ENCODE results near the gene TUT7.
A peak's percentile ranks its signal among the peaks of the same experiment; 100 is the strongest.
"Not testable (repeated sequence)": the region's sequence is repeated elsewhere in the genome, so short reads cannot be mapped to it uniquely, and the experiment has no call there.

The TUT7 gene, protein sequence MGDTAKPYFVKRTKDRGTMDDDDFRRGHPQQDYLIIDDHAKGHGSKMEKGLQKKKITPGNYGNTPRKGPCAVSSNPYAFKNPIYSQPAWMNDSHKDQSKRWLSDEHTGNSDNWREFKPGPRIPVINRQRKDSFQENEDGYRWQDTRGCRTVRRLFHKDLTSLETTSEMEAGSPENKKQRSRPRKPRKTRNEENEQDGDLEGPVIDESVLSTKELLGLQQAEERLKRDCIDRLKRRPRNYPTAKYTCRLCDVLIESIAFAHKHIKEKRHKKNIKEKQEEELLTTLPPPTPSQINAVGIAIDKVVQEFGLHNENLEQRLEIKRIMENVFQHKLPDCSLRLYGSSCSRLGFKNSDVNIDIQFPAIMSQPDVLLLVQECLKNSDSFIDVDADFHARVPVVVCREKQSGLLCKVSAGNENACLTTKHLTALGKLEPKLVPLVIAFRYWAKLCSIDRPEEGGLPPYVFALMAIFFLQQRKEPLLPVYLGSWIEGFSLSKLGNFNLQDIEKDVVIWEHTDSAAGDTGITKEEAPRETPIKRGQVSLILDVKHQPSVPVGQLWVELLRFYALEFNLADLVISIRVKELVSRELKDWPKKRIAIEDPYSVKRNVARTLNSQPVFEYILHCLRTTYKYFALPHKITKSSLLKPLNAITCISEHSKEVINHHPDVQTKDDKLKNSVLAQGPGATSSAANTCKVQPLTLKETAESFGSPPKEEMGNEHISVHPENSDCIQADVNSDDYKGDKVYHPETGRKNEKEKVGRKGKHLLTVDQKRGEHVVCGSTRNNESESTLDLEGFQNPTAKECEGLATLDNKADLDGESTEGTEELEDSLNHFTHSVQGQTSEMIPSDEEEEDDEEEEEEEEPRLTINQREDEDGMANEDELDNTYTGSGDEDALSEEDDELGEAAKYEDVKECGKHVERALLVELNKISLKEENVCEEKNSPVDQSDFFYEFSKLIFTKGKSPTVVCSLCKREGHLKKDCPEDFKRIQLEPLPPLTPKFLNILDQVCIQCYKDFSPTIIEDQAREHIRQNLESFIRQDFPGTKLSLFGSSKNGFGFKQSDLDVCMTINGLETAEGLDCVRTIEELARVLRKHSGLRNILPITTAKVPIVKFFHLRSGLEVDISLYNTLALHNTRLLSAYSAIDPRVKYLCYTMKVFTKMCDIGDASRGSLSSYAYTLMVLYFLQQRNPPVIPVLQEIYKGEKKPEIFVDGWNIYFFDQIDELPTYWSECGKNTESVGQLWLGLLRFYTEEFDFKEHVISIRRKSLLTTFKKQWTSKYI (N-terminal part only)

DNA sequence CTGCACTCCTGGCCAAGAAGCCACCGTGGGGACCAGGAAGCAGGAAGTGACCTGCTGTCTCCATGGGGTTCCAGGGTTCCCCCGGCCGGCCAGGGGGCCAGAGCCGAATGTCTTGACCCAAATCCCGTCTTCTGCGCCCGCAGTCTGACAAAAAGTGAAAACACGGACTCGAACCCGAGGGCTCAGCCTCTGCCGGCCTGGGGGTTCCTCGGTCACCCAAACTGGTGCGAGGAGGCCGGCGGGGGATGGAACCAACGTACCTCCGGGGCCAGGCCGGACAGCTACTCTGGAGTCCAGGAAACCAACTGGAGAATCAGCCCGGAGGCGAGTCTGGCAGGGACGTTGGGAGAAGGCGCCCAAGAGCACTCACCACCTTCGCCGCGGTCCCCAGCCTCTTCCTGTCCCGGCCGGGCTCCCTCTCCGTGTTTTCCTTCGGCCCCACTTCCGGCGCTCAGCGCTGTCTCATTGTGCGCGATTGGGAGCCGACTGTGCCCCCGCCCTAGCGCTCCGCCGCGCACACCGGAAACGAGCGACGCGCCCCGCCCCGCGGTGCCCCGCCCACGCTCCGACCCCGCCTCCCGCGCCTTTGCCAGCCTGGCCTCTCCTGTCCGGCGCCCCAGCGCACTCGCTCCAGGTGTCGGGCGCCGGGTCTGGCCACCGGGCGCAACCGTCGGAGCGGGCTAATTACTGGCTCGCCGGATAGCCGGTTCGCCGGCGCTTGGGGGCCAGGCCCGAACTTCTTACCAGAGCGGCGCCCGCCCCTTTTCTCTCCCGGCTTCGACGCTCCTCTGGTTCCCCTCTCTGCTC lies at the start of gene TUT7:
TUT7 (minus strand) TSS at position 400 of the 807 bp plus-strand sequence. CDS start 1,211 bp downstream, outside the sequence.
- peak; percentile 91 for DNase-seq

DNA sequence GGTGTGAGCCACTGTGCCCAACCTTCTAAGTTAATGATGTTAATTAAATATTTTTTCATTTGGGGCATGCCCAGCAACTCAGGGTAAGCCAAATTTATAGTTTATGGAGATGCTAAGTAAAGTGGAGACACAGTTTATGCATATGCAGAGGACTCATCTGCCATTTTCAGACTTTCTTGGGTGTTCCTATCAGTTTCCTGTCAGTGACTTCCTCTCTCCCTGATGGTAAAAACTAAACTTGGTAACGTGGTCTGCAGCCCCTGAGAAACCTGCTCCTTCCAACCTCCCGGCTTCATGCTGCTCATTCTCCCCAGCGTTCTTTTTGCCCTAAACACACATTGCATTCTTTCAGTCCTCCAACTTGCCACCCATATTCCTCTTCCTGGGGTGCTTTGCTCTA lies 48.4 kb upstream of the TUT7 start:
- DNase-seq: no peak

DNA sequence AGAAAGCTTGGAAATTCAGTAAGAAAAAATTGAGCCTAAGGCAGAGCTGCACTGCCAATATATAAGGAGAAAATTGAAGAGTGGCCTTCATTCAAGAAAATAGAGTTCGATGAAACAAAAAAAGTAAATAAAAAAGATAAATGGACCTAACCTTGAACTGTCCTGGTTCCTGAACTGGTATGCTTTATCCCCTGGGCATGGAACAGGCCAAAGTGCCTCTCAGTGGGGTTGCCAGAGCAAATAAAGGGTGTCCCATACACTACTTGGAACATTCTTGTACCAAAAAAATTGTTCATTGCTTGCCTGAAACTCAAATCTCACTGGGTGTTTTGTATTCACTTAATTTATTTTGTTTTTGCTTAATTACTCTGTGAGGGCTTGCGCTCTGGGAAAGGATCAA lies 42.2 kb upstream of the TUT7 start:
- DNase-seq: no peak

DNA sequence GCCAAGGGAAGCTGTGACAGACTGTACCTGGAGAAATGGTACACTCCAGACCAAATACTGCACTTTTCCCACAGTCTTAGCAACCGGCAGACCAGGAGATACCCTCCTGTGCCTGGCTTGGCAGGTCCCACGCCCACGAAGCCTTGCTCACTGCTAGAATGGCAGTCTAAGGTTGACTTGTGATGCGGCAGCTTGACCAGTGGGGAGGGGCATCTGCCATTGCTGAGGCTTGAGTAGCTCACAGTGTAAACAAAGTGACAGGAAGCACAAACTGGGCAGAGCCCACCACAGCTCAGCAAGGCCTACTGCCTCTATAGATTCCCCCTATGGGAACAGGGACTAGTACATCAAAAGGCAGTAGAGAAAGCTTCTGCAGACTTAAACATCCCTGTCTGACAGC lies 36.0 kb upstream of the TUT7 start:
- DNase-seq: not testable (repeated sequence)

DNA sequence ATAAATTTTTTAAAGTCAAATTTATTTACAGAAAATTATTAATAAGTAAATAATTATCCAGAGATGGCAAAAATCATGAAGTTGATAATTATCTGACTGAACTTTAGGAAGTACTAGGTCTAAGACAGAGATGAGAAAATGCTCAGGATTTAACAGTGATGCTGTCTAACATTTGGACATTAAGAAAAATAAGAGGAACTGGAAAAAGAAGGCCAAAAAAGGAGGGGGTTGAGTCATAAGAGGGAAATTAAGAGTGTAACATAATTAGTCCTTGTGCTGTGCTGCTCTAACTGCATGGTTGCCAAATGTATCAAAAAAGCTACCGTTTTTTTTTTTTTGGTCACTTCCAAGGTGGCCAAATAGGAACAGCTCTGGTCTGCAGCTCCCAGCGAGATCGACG lies 35.4 kb upstream of the TUT7 start:
- no peak for DNase-seq

DNA sequence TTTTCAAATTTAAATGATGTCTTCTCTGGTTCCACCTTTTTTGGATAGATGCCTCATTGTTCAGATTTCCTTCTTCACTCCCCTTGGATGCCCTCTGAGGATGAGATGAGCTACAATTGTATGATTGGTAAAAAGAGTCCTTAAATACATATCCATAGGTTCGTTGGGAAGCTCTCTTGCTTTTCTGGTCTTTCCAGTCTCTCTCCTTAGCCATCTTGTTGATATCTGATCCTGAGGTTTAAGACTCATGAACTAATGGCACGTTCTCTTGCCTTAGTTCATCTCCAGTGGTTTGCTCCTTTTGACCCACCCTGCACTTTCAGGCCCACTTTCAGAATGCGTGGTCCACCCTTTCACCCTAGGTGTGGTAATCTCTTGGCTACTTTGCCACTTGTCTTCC lies 33.2 kb upstream of the TUT7 start:
- DNase-seq: no peak

DNA sequence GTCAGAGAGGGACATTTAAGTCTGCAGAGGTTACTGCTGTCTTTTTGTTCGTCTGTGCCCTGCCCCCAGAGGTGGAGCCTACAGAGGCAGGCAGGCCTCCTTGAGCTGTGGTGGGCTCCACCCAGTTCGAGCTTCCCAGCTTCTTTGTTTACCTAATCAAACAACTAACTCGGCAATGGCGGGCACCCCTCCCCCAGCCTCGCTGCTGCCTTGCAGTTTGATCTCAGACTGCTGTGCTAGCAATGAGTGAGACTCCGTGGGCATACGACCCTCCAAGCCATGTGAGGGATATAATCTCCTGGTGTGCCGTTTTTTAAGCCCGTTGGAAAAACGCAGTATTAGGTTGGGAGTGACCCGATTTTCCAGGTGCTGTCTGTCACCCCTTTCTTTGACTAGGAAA lies 28.8 kb upstream of the TUT7 start:
- not testable (repeated sequence) for DNase-seq

DNA sequence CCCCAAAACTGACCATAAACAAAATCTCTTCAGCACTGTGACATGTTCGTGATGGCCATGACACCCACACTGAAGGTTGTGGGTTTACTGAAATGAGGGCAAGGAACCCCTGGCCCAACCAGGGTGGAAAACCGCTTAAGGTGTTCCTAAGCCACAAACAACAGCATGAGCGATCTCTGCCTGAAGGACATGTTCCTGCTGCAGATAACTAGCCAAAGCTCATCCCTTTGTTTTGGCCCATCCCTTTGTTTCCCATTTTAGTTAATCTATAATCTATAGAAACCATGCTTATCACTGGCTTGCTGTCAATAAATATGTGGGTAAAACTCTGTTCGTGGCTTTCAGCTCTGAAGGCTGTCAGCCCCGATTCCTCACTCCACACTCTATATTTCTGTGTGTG lies 21.8 kb upstream of the TUT7 start:
- no peak for DNase-seq

DNA sequence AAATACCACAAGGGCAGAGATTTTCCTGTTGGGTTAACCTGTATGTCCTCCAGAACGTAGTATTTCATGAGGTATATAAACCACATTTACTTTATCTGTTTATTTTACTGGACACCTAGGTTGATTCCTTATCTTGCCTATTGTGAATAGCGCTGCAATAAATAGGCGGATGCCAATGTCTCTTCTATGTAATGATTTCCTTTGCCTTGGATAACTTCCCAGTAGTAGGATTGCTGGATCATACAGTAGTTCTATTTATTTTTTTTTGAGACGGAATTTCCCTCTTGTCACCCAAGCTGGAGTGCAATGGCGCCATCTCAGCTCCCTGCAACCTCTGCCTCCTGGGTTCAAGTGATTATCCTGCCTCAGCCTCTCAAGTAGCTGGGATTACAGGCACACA lies 15.6 kb upstream of the TUT7 start:
- no peak for DNase-seq

DNA sequence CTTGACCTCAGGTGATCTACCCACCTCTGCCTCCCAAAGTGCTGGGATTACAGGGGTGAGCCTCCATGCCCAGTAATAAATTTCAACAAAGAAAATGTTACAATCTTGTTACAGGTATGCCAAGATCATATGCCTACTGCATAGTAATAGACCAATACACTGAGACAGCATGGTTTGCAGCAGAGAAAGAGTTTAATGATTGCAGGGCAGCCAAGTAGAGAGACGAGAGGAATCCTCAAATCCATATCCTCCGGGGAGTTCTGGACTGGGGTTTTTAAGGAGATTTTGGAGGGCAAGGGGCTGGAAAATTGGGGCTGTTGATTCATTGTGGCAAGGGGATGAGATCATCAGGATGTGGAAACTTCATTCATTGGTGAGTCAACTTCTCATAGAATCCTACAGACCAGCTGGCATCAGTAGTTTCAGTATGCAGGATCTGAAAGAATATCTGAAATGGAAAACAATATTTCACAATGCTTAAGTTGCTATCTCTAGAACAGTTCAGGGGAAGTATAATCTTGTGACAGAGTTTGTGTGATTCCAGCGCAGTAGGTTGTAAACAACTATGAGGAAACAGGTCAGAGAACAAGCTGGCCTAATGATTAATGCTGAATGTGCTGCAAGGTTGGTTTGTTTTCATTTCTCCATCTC lies 14.8 kb upstream of the TUT7 start:
- no peak for DNase-seq

DNA sequence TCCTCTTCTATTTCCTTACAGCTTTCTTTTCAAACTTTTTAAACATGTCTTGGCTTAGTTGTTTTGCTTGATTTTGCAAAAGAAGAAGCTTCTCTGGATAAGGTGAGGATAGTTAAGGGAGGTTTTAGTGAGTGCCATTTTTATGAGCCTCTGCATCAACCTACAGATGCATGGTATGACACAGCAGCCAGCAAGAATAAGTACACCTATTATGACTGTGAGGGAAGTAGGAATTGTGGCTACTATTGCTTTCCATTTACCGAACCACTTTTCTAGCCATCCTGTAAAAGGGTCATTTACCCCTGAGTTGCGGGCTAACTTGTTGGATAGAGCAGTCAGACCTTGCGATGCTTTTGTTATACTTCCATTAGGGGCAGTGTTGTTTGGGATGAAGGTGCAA lies 7.0 kb upstream of the TUT7 start:
- DNase-seq: no peak

DNA sequence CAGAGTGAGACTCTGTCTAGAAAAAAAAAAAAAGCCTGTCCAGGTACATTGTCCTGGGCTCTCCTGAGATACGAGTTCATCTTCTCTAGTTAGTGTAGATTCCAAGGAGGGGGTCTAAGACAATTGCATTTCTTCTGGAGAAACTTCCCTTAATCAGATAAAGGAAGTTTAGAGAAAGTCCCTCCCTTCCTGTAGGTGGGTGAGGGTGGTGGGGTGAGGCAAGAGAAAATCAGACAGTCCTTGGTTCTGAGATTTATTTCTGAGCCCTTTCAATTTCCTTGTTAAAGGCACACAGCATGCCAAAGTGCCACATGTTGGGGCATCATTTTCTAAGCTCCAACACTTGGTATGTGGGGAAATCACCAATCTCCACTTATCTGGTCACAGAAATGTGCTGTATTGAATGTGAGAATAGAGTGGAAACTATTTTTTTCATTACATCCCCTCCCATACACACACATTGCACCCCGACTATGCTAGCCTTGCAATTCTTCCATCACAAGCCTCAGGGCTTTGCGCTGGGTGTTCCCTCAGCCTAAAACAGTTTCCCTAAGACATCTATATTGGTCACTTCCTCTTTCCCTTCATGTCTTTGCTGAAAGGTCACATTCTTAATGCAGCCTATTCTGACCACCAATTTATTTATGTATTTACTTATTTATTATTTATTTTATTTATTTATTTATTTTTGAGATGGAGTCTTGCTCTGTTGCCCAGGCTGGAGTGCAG lies 5.1 kb upstream of the TUT7 start:
- DNase-seq: no peak

DNA sequence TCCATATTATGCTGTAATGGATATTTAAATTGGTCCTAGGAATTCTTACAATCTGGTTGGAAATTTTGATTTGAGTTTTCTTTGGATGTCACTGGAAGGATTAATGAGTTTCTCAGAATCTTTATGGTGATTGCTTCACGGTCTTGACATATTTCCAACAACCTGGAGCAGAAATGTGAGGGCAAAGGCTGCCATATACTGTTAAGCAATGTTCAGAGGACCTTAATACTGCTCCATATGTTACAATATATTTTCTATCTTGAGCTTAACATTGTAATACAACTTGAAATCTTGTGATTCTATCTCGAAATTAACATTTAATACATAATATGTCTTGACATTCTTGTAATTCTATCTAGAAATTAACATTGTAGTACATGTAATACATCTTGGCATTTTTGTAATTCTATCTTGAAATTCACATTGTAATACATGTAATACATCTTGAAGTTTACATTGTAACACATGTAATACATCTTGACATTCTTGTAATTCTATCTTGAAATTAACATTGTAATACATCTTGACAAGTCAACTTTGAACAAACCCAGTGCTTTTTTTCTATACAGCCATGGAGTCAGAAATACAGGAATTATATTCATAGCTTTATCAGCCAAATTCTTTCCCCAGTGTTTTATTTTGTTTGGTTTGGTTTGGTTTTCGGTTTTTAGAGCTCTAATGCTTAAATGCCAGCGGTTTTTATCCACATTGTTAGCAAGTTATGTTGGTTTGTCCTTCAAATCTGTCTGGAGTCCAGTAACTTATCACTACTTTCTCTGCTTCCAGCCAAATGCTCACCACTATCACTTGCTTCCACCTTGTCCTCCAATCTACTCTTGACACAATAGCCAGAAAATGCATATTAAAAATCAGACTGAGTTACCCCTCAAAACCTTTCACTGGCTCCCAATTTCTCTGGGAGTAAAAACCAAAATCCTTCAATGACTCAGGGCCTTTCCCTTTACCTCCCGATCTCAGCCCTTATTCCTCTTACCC lies 3.0 kb upstream of the TUT7 start:
- no peak for DNase-seq

DNA sequence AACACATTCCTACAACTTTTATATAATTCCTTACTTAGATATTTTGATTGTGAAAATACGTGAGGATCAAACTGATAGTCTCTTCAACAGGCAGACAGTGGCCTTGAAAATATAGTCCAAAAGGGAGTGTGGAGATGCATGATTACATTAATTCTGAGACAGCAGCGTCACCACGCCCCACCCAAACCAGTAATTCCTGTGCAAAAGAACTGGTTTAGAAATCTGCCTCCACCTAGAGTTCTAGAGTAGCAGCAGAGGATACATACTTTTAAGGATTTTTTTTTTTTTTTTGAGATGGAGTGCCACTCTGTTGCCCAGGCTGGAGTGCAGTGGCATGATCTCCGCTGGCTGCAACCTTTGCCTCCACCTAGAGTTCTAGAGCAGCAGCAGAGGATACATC lies 1.6 kb upstream of the TUT7 start:
- no peak for DNase-seq

DNA sequence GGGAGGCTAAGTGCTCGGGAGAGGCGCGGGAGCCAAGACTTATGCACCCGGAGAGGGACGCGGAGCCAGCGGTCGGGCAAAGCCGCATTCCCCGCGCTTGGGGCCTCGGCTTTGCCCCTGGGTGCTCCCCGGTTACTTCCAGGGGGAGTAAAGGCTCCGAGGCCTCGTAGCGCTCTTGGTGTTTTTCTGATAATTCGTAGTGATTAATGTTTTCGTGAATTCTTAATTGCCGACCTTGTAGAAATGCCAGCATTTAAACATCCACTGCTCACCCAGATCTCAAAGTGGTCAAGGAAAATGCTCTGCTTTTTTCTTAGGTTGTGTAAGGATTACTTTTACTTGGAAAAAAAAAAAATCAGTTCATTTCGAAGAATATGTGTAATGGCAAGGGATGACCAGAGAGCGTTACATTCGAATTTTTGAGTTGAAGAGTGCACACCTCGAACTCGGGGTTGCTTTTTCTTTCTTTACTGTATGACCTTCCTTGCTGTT lies 654 bp upstream of the TUT7 start:
- no peak for DNase-seq

DNA sequence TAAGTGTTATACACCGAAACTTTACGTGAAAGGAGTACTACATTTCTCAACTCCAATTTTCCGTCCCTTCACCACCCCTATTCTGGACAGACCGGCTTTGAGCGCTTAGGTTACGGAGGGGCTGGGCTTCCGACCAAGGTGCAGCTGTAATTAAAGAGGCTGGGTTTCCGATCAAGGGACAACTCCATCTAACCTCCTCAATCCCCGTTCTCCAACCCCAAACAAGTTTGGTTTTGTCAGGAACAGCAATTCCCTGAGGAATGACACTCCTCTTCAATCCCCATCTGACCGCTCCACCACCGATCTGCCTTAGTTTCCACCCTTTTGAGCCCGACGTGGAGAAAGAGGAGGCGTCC lies 577 bp downstream of the TUT7 start:
- no peak for DNase-seq

DNA sequence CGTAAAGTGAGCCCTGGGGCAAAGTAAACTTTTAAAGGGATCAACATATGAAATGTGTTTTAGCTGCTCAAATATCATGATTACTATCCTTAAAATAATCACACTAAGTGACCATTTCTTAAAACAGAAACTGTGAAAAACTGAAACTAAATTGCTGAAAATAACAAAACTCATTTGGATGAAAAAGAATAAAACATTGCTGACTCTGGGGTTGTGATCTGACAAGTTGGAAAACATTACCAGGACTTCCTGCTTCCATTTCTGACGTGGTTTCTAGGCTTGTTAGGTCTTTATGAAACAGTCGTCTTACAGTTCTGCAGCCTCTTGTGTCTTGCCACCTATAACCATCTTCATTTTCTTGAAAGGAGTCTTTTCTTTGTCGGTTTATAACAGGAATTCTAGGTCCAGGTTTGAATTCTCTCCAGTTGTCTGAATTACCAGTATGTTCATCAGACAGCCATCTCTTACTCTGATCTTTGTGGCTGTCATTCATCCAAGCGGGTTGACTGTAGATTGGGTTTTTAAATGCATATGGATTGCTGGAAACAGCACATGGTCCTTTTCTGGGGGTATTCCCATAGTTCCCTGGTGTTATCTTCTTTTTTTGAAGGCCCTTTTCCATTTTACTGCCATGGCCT lies 1.7 kb downstream of the TUT7 start:
- peak; percentile 48 for DNase-seq

DNA sequence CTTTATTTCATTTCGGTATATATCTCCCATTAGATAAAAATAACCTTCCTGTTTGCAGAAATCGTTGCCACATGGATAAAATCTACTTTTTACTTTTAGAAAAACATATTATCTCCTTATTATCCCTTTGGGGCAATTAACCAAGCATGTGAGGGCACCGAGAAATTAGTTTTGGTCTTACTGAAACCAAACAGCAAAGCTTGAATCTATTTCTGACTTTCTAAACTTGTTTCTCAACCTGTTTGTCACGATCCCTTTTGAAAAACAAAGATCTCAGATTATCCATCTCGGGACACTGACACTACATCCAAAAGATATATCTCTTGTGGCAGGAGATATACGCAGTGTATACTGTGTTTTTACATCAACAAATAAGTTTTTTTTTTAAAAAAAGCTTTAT lies 2.3 kb downstream of the TUT7 start:
- DNase-seq: no peak
